ENCODE measurements around the gene CLSTN3. TPM values are rescaled to one million over a fixed set of nuclear protein-coding genes. Genes with fewer than 3 reads are reported as not detected.

Gene CLSTN3
- total RNA-seq (10 to 100 TPM; 27.1 to 37.2 TPM), polyA plus RNA-seq (10 to 100 TPM in 1 of 2 donors, 1 to 10 TPM in 1; 6.1 to 26.5 TPM)

DNA sequence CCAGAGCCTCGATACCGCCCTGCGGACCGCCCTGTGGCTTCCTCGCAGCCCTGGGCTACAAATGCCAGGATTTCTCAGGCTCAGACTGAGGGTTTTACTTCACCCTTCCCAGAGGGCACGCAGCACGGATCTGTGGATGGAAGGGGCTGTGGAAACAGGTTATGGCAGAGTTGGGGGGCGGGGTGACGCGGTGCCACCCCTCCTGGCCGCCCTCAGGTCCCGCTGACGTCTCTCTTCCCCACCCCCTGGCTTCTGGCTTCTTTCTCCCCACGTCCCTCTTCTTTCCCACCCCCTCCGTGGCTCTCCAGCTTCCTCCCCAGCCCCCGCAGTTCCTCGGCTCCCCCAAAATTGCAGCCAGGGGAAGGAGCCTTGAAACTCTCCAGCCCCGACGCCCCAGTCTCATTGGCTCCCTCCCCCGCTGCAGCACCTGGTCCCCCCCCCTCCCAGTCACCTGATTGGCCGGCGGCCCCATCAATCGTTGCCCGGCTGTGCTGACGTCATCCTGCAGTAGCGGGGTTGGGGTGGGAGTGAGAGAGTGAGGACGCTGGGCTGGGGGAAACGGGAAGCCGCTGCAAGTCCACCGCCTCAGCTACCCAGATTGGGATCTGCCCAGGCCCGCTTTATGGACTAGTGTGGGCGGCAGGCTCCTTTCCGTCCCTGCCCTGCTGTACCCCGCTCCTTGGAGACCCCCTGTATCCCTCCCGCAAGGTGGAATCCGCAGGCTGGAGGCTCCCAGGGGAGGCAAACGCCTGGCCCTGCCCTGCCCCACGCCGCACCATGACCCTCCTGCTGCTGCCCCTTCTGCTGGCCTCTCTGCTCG lies at the start of gene CLSTN3:
Gene CLSTN3, plus strand, starts transcription at position 500 of the 820 bp plus-strand sequence. Its CDS starts 278 bp downstream, at position 778.
- Histone ChIP-seq H3K27me3 (ENCODE audit: control insufficient read depth in 4 of 4, insufficient read depth in 4 of 4, low read length in 3 of 4) (no peaks in the 10 kb centered on the region), H3K4me1 (ENCODE audit: control insufficient read depth in 4 of 4, insufficient read depth in 4 of 4, low read length in 3 of 4) (peaks cover 1 to 40% (median 28%) of the 10 kb centered on the region in 4 donors), H3K4me3 (ENCODE audit: low read depth in 1 of 3, low read length in 3 of 3) (peak within 1 kb of the TSS; percentile 57 to 88 (median 80)), H3K36me3 (ENCODE audit: control insufficient read depth in 4 of 4, insufficient read depth in 3 of 4, low read depth in 1 of 4, low read length in 3 of 4) (peaks cover 0 to 16% (median 13%) of the 10 kb centered on the region in 4 donors), H3K27ac (ENCODE audit: low read depth in 1 of 2, low read length in 2 of 2) (peak within 1 kb of the TSS; percentile 83 to 89), H3K9ac (ENCODE audit: low read depth in 1 of 2, low read length in 2 of 2) (peak within 1 kb of the TSS; percentile 71 to 83), H3K9me3 (ENCODE audit: control insufficient read depth in 4 of 4, low read length in 3 of 4) (no peaks in the 10 kb centered on the region)
- peak; percentile 83 for DNase-seq (ENCODE audit: low spot score)
- under 1% methylated on average over 40 of the region's 40 CpGs for WGBS
- TF ChIP-seq RXRA (IDR thresholded peaks at IDR 0.05): peak in 1 of 2 donors; percentile 19
- TF ChIP-seq SP1 (IDR thresholded peaks at IDR 0.05): peak; percentile 40
- peak in 1 of 2 donors; percentile 53 for TF ChIP-seq JUND (IDR thresholded peaks at IDR 0.05)
- peak in 1 of 2 donors; percentile 61 for TF ChIP-seq EGR1 (IDR thresholded peaks at IDR 0.05; ENCODE audit: low read depth in 2 of 2)
- TF ChIP-seq, protein P1, sequence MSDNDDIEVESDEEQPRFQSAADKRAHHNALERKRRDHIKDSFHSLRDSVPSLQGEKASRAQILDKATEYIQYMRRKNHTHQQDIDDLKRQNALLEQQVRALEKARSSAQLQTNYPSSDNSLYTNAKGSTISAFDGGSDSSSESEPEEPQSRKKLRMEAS (IDR thresholded peaks at IDR 0.05): no peak
- TF ChIP-seq, protein P2, sequence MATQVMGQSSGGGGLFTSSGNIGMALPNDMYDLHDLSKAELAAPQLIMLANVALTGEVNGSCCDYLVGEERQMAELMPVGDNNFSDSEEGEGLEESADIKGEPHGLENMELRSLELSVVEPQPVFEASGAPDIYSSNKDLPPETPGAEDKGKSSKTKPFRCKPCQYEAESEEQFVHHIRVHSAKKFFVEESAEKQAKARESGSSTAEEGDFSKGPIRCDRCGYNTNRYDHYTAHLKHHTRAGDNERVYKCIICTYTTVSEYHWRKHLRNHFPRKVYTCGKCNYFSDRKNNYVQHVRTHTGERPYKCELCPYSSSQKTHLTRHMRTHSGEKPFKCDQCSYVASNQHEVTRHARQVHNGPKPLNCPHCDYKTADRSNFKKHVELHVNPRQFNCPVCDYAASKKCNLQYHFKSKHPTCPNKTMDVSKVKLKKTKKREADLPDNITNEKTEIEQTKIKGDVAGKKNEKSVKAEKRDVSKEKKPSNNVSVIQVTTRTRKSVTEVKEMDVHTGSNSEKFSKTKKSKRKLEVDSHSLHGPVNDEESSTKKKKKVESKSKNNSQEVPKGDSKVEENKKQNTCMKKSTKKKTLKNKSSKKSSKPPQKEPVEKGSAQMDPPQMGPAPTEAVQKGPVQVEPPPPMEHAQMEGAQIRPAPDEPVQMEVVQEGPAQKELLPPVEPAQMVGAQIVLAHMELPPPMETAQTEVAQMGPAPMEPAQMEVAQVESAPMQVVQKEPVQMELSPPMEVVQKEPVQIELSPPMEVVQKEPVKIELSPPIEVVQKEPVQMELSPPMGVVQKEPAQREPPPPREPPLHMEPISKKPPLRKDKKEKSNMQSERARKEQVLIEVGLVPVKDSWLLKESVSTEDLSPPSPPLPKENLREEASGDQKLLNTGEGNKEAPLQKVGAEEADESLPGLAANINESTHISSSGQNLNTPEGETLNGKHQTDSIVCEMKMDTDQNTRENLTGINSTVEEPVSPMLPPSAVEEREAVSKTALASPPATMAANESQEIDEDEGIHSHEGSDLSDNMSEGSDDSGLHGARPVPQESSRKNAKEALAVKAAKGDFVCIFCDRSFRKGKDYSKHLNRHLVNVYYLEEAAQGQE (IDR thresholded peaks at IDR 0.05): peak; percentile 68
- peak; percentile 50 for TF ChIP-seq TAF1 (conservative IDR thresholded peaks at IDR 0.05)
- TF ChIP-seq HNF4A (conservative IDR thresholded peaks at IDR 0.05): no peak

DNA sequence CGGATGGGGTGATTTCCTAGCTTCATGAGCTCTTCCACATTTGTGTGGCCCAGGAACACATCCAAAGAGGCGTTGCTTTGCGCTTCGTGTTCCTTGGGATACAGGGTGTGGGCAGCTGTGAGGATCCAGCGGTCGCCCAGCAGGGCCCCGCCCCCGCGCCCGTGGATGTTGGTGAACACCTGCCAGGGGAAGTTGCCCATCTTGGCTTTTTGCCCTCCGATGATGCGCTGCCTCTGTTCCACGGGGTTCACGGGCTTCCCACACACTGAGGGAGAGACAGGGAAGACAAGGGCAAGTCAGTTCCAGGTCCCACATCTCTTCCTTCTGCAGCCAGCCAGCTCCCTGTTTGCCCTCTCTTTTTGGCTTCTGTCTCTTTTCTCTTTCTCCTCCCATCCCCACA lies 49.1 kb upstream of the CLSTN3 start:
- Histone ChIP-seq H3K36me3 (ENCODE audit: control insufficient read depth in 4 of 4, insufficient read depth in 3 of 4, low read depth in 1 of 4, low read length in 3 of 4) (peaks cover 4 to 45% (median 42%) of the 10 kb centered on the region in 4 donors), H3K27ac (ENCODE audit: low read depth in 1 of 2, low read length in 2 of 2) (peak overlapping the region; percentile 54 to 59), H3K4me3 (ENCODE audit: low read depth in 1 of 3, low read length in 3 of 3) (no peak overlapping the region), H3K9ac (ENCODE audit: low read depth in 1 of 2, low read length in 2 of 2) (no peak overlapping the region), H3K9me3 (ENCODE audit: control insufficient read depth in 4 of 4, low read length in 3 of 4) (no peaks in the 10 kb centered on the region), H3K4me1 (ENCODE audit: control insufficient read depth in 4 of 4, insufficient read depth in 4 of 4, low read length in 3 of 4) (peaks cover 9 to 59% (median 50%) of the 10 kb centered on the region in 4 donors), H3K27me3 (ENCODE audit: control insufficient read depth in 4 of 4, insufficient read depth in 4 of 4, low read length in 3 of 4) (no peaks in the 10 kb centered on the region)
- WGBS: 42% methylated on average over 14 of the region's 14 CpGs
- no peak for DNase-seq (ENCODE audit: low spot score)
- TF ChIP-seq EGR1 (IDR thresholded peaks at IDR 0.05; ENCODE audit: low read depth in 2 of 2) (peak in 1 of 2 donors; percentile 49), RAD21 (IDR thresholded peaks at IDR 0.05) (no peak), YY1 (IDR thresholded peaks at IDR 0.05) (no peak), SP1 (IDR thresholded peaks at IDR 0.05) (no peak), RXRA (IDR thresholded peaks at IDR 0.05) (peak in 1 of 2 donors; percentile 24), HNF4A (conservative IDR thresholded peaks at IDR 0.05) (peak in 1 of 2 donors; percentile 39)

DNA sequence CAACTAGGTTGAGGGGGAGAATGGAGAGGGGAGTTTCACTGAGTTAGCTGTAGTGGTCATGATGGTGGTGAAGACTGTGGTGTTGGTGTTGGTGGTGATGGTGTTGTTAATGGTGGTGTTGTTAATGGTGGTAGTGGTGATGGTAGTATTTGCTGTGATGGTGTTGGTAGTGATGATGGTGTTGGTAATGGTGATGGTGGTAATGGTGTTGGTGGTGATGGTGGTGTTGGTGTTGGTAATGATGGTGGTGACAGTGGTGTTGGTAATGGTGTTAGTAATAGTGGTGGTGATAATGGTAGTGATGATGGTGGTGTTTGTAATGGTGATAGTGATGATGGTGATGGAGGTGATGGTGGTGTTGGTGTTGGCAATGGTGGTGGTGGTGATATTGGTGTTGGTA lies 47.0 kb upstream of the CLSTN3 start:
- peaks cover 4 to 63% (median 62%) of the 10 kb centered on the region in 4 donors for H3K36me3 ChIP-seq (ENCODE audit: control insufficient read depth in 4 of 4, insufficient read depth in 3 of 4, low read depth in 1 of 4, low read length in 3 of 4)
- no peak for DNase-seq (ENCODE audit: low spot score)

More for the DNA sequence above, 47.0 kb upstream of the CLSTN3 start:
- H3K9me3 ChIP-seq (ENCODE audit: control insufficient read depth in 4 of 4, low read length in 3 of 4): no peaks in the 10 kb centered on the region
- H3K9ac ChIP-seq (ENCODE audit: low read depth in 1 of 2, low read length in 2 of 2): no peak overlapping the region
- peaks cover 10 to 58% (median 50%) of the 10 kb centered on the region in 4 donors for H3K4me1 ChIP-seq (ENCODE audit: control insufficient read depth in 4 of 4, insufficient read depth in 4 of 4, low read length in 3 of 4)
- no peak overlapping the region for H3K27ac ChIP-seq (ENCODE audit: low read depth in 1 of 2, low read length in 2 of 2)
- H3K27me3 ChIP-seq (ENCODE audit: control insufficient read depth in 4 of 4, insufficient read depth in 4 of 4, low read length in 3 of 4): no peaks in the 10 kb centered on the region
- no peak overlapping the region for H3K4me3 ChIP-seq (ENCODE audit: low read depth in 1 of 3, low read length in 3 of 3)
- TF ChIP-seq HNF4A (conservative IDR thresholded peaks at IDR 0.05) (no peak), SP1 (IDR thresholded peaks at IDR 0.05) (no peak), FOXA1 (IDR thresholded peaks at IDR 0.05) (no peak), HNF4G (IDR thresholded peaks at IDR 0.05) (no peak), YY1 (IDR thresholded peaks at IDR 0.05) (no peak), RAD21 (IDR thresholded peaks at IDR 0.05) (no peak), EGR1 (IDR thresholded peaks at IDR 0.05; ENCODE audit: low read depth in 2 of 2) (no peak), NR2F2 (IDR thresholded peaks at IDR 0.05) (no peak), TAF1 (conservative IDR thresholded peaks at IDR 0.05) (no peak)
- TF ChIP-seq, protein P2 (IDR thresholded peaks at IDR 0.05): no peak
- TF ChIP-seq, protein P3, sequence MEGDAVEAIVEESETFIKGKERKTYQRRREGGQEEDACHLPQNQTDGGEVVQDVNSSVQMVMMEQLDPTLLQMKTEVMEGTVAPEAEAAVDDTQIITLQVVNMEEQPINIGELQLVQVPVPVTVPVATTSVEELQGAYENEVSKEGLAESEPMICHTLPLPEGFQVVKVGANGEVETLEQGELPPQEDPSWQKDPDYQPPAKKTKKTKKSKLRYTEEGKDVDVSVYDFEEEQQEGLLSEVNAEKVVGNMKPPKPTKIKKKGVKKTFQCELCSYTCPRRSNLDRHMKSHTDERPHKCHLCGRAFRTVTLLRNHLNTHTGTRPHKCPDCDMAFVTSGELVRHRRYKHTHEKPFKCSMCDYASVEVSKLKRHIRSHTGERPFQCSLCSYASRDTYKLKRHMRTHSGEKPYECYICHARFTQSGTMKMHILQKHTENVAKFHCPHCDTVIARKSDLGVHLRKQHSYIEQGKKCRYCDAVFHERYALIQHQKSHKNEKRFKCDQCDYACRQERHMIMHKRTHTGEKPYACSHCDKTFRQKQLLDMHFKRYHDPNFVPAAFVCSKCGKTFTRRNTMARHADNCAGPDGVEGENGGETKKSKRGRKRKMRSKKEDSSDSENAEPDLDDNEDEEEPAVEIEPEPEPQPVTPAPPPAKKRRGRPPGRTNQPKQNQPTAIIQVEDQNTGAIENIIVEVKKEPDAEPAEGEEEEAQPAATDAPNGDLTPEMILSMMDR (IDR thresholded peaks at IDR 0.05; ENCODE audit: low read depth, low read length, missing input control): no peak
- TF ChIP-seq, protein P4, sequence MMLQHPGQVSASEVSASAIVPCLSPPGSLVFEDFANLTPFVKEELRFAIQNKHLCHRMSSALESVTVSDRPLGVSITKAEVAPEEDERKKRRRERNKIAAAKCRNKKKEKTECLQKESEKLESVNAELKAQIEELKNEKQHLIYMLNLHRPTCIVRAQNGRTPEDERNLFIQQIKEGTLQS (IDR thresholded peaks at IDR 0.05): no peak

Measured in liver (tissue), 9 donors.